H9 (cell line): Measurements from ENCODE around the gene EPN1. TPM values are rescaled to one million over a fixed set of nuclear protein-coding genes. Genes with fewer than 3 reads are reported as not detected.

Experiments used
- DNase-seq: peaks from one replicate; pipeline ENCODE4 v3.0.0-alpha.2; 2017
- H2AFZ ChIP-seq: one replicate; pipeline ENCODE4 v1.6.1; 2013; ENCODE audit warnings: mild to moderate bottlenecking, low read length, control low read depth, moderate library complexity
- H2AK5ac ChIP-seq: 2 replicates; pipeline ENCODE4 v1.6.1; 2013; ENCODE audit warnings: low read length, control low read depth, mixed read lengths; ENCODE audit not compliant: insufficient read length
- H2BK120ac ChIP-seq: one replicate; pipeline ENCODE4 v1.6.1; 2013; ENCODE audit warnings: low read depth, mild to moderate bottlenecking, low read length, control low read depth, inconsistent platforms; ENCODE audit not compliant: poor library complexity, severe bottlenecking
- H2BK12ac ChIP-seq: 2 replicates; pipeline ENCODE4 v1.6.1; 2013; ENCODE audit warnings: low read length, control low read depth, mixed read lengths, low read depth; ENCODE audit not compliant: insufficient read length
- H2BK15ac ChIP-seq: 2 replicates; pipeline ENCODE4 v1.6.1; 2013; ENCODE audit warnings: low read depth, low read length, control low read depth
- H2BK20ac ChIP-seq: one replicate; pipeline ENCODE4 v1.6.1; 2013; ENCODE audit warnings: low read depth, mild to moderate bottlenecking, low read length, control low read depth, inconsistent platforms; ENCODE audit not compliant: poor library complexity, severe bottlenecking
- H2BK5ac ChIP-seq: 2 replicates; pipeline ENCODE4 v1.6.1; 2013; ENCODE audit warnings: low read length, control low read depth, mixed read lengths; ENCODE audit not compliant: insufficient read length
- H3K14ac ChIP-seq: 2 replicates; pipeline ENCODE4 v1.6.1; 2013; ENCODE audit warnings: low read length, control low read depth; ENCODE audit not compliant: insufficient read depth
- H3K18ac ChIP-seq: 2 replicates; pipeline ENCODE4 v1.6.1; 2013; ENCODE audit warnings: low read depth, mild to moderate bottlenecking, mixed read lengths, low read length, control low read depth; ENCODE audit not compliant: insufficient read length
- H3K23ac ChIP-seq: 2 replicates; pipeline ENCODE4 v1.6.1; 2013; ENCODE audit warnings: low read length, control low read depth, mixed read lengths, low read depth; ENCODE audit not compliant: insufficient read length
- H3K23me2 ChIP-seq: 2 replicates; pipeline ENCODE4 v1.6.1; 2013; ENCODE audit warnings: low read depth, mild to moderate bottlenecking, mixed read lengths, low read length, control low read depth; ENCODE audit not compliant: insufficient read length, poor library complexity, severe bottlenecking
- H3K27ac ChIP-seq: 2 replicates; pipeline ENCODE4 v1.5.1; 2013; ENCODE audit warnings: low read length, control low read depth, mixed read lengths, low read depth; ENCODE audit not compliant: insufficient read length
- H3K27me3 ChIP-seq: 2 replicates; pipeline ENCODE4 v1.6.1; 2013; ENCODE audit warnings: low read length, control low read depth, inconsistent platforms; ENCODE audit not compliant: insufficient read depth
- H3K4ac ChIP-seq: 2 replicates; pipeline ENCODE4 v1.6.1; 2013; ENCODE audit warnings: low read depth, mild to moderate bottlenecking, control low read depth, inconsistent platforms, low read length, moderate library complexity
- H3K4me1 ChIP-seq: 2 replicates; pipeline ENCODE4 v1.6.1; 2013; ENCODE audit warnings: low read length, control low read depth, inconsistent platforms; ENCODE audit not compliant: insufficient read depth
- H3K4me2 ChIP-seq: 2 replicates; pipeline ENCODE4 v1.6.1; 2013; ENCODE audit warnings: low read length, control low read depth, mixed read lengths; ENCODE audit not compliant: insufficient read length, insufficient read depth
- H3K56ac ChIP-seq: 2 replicates; pipeline ENCODE4 v1.6.1; 2013; ENCODE audit warnings: low read depth, mild to moderate bottlenecking, mixed read lengths, low read length, control low read depth; ENCODE audit not compliant: insufficient read length
- H3K79me1 ChIP-seq: 2 replicates; pipeline ENCODE4 v1.6.1; 2013; ENCODE audit warnings: low read depth, mild to moderate bottlenecking, moderate library complexity, low read length, control low read depth, inconsistent platforms; ENCODE audit not compliant: insufficient read depth, poor library complexity, severe bottlenecking
- H3K79me2 ChIP-seq: 2 replicates; pipeline ENCODE4 v1.6.1; 2013; ENCODE audit warnings: low read length, control low read depth, inconsistent platforms; ENCODE audit not compliant: insufficient read depth
- H3K9ac ChIP-seq: 2 replicates; pipeline ENCODE4 v1.6.1; 2013; ENCODE audit warnings: low read length, control low read depth, mixed read lengths; ENCODE audit not compliant: insufficient read length; ENCODE audit errors: extremely low read depth
- H3K9me3 ChIP-seq: one replicate; pipeline ENCODE4 v1.6.1; 2013; ENCODE audit warnings: low read depth, low read length, inconsistent platforms; ENCODE audit not compliant: control insufficient read depth
- H3T11ph ChIP-seq: one replicate; pipeline ENCODE4 v1.6.1; 2013; ENCODE audit warnings: mild to moderate bottlenecking, low read length, control low read depth, inconsistent platforms
- H4K20me1 ChIP-seq: one replicate; pipeline ENCODE4 v1.6.1; 2013; ENCODE audit not compliant: control insufficient read depth, insufficient read length, insufficient read depth
- H4K5ac ChIP-seq: 2 replicates; pipeline ENCODE4 v1.6.1; 2013; ENCODE audit warnings: low read depth, mild to moderate bottlenecking, mixed read lengths, low read length, control low read depth; ENCODE audit not compliant: insufficient read length
- H4K8ac ChIP-seq: replicated peaks from 2 replicates; pipeline ENCODE4 v1.6.1; 2013; ENCODE audit warnings: low read length, control low read depth, mixed read lengths, low read depth; ENCODE audit not compliant: insufficient read length
- H4K91ac ChIP-seq: 2 replicates; pipeline ENCODE4 v1.6.1; 2013; ENCODE audit warnings: low read depth, mild to moderate bottlenecking, moderate library complexity, mixed read lengths, low read length, control low read depth; ENCODE audit not compliant: insufficient read length
- H3K27ac Mint-ChIP-seq, 3 experiments: 2 replicates in 2 of 3; 3 replicates in 1 of 3; pipeline ENCODE4 v1.8.0; 2020 to 2021; ENCODE audit warnings: mixed read lengths in 3 of 3, mild to moderate bottlenecking in 1 of 3, moderate library complexity in 1 of 3
- H3K27me3 Mint-ChIP-seq: 2 replicates; pipeline ENCODE4 v1.8.0; 2021; ENCODE audit warnings: low read depth, mild to moderate bottlenecking, moderate library complexity, mixed read lengths
- H3K36me3 Mint-ChIP-seq, 3 experiments: 2 replicates in 2 of 3; 3 replicates in 1 of 3; pipeline ENCODE4 v1.8.0; 2020 to 2021; ENCODE audit warnings: low read depth in 3 of 3, mixed read lengths in 3 of 3; ENCODE audit not compliant: insufficient read depth in 1 of 3
- H3K4me1 Mint-ChIP-seq, 2 experiments: 2 replicates each; pipeline ENCODE4 v1.8.0; 2020; ENCODE audit warnings: mixed read lengths in 2 of 2
- H3K4me3 Mint-ChIP-seq, 2 experiments: 2 replicates in 1 of 2; 3 replicates in 1 of 2; pipeline ENCODE4 v1.8.0; 2020 to 2021; ENCODE audit warnings: mild to moderate bottlenecking in 2 of 2, mixed read lengths in 2 of 2, moderate library complexity in 1 of 2
- H3K9me3 Mint-ChIP-seq, 2 experiments: 2 replicates in 1 of 2; 3 replicates in 1 of 2; pipeline ENCODE4 v1.8.0; 2020; ENCODE audit warnings: mild to moderate bottlenecking in 2 of 2, mixed read lengths in 2 of 2, moderate library complexity in 1 of 2
- WGBS: extraction: QIAGEN DNeasy Blood & Tissue Kit; methylation state at CpG from one replicate; pipeline ENCODE4 v1.1.7; 2013; ENCODE audit warnings: missing lambda C conversion rate, low lambda C conversion rate, mixed read lengths; ENCODE audit not compliant: insufficient read length; ENCODE audit errors: extremely low coverage; 5-methylcytosine and 5-hydroxymethylcytosine counted together
- total RNA-seq: library from RNA; stranded (reverse); gene quantifications from 2 replicates; pipeline ENCODE4 v1.2.1, GENCODE V29; 2021
- TF ChIP-seq, protein P1 (sequence below): fragments of 200-600 bp; sonication (generic); conservative IDR thresholded peaks from 3 replicates; pipeline ENCODE4 v1.8.0; 2021; ENCODE audit warnings: antibody characterized with exemption, mild to moderate bottlenecking

The EPN1 gene
- total RNA-seq, 1 experiment from 2014 or later = 159 TPM

DNA sequence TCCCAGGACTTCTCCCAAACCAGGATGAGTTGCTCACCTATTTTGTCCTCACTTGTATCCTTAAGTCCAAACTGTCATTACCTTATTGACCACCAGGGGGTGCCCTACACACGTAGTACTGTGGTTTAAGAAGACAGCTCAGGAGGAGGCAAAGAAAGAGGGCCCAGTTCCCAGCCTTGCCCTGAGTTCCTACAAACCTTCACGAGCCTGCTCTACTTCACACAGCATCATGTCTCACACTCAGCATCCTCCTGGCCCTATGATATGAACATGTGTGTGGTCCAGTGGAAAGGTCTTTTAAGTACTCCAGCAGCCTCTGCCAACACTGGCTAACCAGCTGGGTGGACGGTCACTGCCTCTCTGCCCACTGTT, 42.6 kb upstream of the EPN1 start:
- peaks cover 0 to 3% (median 0%) of the 10 kb centered on the region in 3 experiments; a peak in 4 of 7 replicates for H3K36me3 Mint-ChIP-seq
- no peak overlapping the region for H3K18ac ChIP-seq
- H2BK5ac ChIP-seq = no peak overlapping the region
- no peak overlapping the region for H2AFZ ChIP-seq
- H2BK20ac ChIP-seq = no peak overlapping the region
- no peaks in the 10 kb centered on the region for H3K27me3 ChIP-seq
- H3K9me3 ChIP-seq = no peaks in the 10 kb centered on the region
- H2BK120ac ChIP-seq = no peak overlapping the region
- H3K23ac ChIP-seq = no peak overlapping the region
- H3K23me2 ChIP-seq = peaks cover 7% of the 10 kb centered on the region
- H3K4me1 Mint-ChIP-seq = peaks cover 19 to 29% of the 10 kb centered on the region in 2 experiments
- H2AK5ac ChIP-seq = no peak overlapping the region
- H3K9ac ChIP-seq = no peak overlapping the region
- H3K4me3 Mint-ChIP-seq = 0 out of 5 replicates have a peak overlapping the region, but pooled peaks of 1 of the 2 experiments have one; percentile 0
- H2BK12ac ChIP-seq = no peak overlapping the region
- H4K8ac ChIP-seq = no peak overlapping the region
- no peak overlapping the region for H3K14ac ChIP-seq
- no peak overlapping the region for H2BK15ac ChIP-seq
- H3K4me2 ChIP-seq = no peak overlapping the region
- no CpG with 5 or more reads among the region's 3 CpGs for WGBS
- no peak overlapping the region for H3K27ac ChIP-seq
- H3K27me3 Mint-ChIP-seq = peaks cover 1% of the 10 kb centered on the region; the same call in 1 of the 2 replicates
- H3T11ph ChIP-seq = no peak overlapping the region
- no peak overlapping the region for H3K4ac ChIP-seq
- peak; percentile 87 for DNase-seq
- TF ChIP-seq, protein P1, sequence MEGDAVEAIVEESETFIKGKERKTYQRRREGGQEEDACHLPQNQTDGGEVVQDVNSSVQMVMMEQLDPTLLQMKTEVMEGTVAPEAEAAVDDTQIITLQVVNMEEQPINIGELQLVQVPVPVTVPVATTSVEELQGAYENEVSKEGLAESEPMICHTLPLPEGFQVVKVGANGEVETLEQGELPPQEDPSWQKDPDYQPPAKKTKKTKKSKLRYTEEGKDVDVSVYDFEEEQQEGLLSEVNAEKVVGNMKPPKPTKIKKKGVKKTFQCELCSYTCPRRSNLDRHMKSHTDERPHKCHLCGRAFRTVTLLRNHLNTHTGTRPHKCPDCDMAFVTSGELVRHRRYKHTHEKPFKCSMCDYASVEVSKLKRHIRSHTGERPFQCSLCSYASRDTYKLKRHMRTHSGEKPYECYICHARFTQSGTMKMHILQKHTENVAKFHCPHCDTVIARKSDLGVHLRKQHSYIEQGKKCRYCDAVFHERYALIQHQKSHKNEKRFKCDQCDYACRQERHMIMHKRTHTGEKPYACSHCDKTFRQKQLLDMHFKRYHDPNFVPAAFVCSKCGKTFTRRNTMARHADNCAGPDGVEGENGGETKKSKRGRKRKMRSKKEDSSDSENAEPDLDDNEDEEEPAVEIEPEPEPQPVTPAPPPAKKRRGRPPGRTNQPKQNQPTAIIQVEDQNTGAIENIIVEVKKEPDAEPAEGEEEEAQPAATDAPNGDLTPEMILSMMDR = peak; percentile 87
- H3K56ac ChIP-seq = no peak overlapping the region
- H4K5ac ChIP-seq = no peak overlapping the region
- peaks cover 10% of the 10 kb centered on the region; the same call in 1 of the 2 replicates for H3K79me2 ChIP-seq
- no peaks in the 10 kb centered on the region for H4K20me1 ChIP-seq
- H3K27ac Mint-ChIP-seq = peak overlapping the region in 1 of 3 experiments; percentile 90; a peak in 2 of 7 replicates
- 0 out of 2 replicates have a peak, but pooled peaks cover 2% of the 10 kb centered on the region for H3K4me1 ChIP-seq
- H4K91ac ChIP-seq = no peak overlapping the region
- no peaks in the 10 kb centered on the region; a peak in 1 of 5 replicates for H3K9me3 Mint-ChIP-seq
- H3K79me1 ChIP-seq = peaks cover 6% of the 10 kb centered on the region
